ACC112 (cell line): ENCODE data around the gene CALN1.

ENCODE experiments used
- H2AFZ ChIP-seq: fragments of 200-600 bp; sonication (generic); one replicate; pipeline ENCODE4 v1.6.0; 2017; ENCODE audit warnings: antibody characterized with exemption, low read length; ENCODE audit not compliant: unreplicated experiment
- H3K27ac ChIP-seq: fragments of 200-600 bp; sonication (generic); 2 replicates; pipeline ENCODE4 v1.5.1; 2014; ENCODE audit warnings: low read depth, mild to moderate bottlenecking, antibody characterized with exemption, low read length, moderate library complexity
- H3K27me3 ChIP-seq: fragments of 200-600 bp; sonication (generic); 2 replicates; pipeline ENCODE4 v1.6.1; 2014; ENCODE audit warnings: mild to moderate bottlenecking, antibody characterized with exemption, low read length, moderate library complexity, mixed read lengths; ENCODE audit not compliant: insufficient read depth
- H3K36me3 ChIP-seq: fragments of 200-600 bp; sonication (generic); 2 replicates; pipeline ENCODE4 v1.6.1; 2016; ENCODE audit warnings: mild to moderate bottlenecking, antibody characterized with exemption, low read length, moderate library complexity, mixed read lengths; ENCODE audit not compliant: insufficient read depth
- H3K4me1 ChIP-seq: fragments of 200-600 bp; sonication (generic); one replicate; pipeline ENCODE4 v1.6.1; 2016; ENCODE audit warnings: low read length, mixed read lengths; ENCODE audit not compliant: insufficient read depth, unreplicated experiment, control insufficient read depth
- H3K4me3 ChIP-seq: fragments of 200-600 bp; sonication (generic); 2 replicates; pipeline ENCODE4 v1.5.1; 2014; ENCODE audit warnings: mild to moderate bottlenecking, low read depth, low read length
- H3K79me2 ChIP-seq: fragments of 200-600 bp; sonication (generic); one replicate; pipeline ENCODE4 v1.6.0; 2016; ENCODE audit warnings: low read length; ENCODE audit not compliant: control insufficient read depth, unreplicated experiment, insufficient read depth

CALN1 gene

DNA sequence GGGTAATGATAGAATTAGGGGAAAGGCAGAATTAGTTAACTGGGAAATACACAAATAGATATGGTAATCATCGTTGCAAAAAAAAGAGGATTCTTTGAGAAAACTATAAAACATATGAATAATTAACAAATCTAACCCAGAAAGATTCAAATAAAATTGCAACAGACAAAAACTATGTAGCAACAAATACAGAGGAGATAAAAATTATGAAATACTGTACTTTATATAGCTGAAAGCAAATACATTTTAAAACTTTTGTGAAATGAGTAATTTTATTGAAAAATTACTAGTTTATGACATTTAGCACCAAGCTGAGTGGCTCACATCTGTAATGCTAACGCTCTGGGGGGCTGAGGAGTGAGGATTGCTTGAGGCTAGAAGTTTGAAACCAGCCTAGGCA, 356.7 kb downstream of the CALN1 start:
- Histone ChIP-seq H3K4me1 (no peaks in the 10 kb centered on the region), H3K27me3 (no peaks in the 10 kb centered on the region), H3K79me2 (no peaks in the 10 kb centered on the region), H3K27ac (no peak overlapping the region), H3K4me3 (no peak overlapping the region), H2AFZ (no peak overlapping the region), H3K36me3 (no peaks in the 10 kb centered on the region)

DNA sequence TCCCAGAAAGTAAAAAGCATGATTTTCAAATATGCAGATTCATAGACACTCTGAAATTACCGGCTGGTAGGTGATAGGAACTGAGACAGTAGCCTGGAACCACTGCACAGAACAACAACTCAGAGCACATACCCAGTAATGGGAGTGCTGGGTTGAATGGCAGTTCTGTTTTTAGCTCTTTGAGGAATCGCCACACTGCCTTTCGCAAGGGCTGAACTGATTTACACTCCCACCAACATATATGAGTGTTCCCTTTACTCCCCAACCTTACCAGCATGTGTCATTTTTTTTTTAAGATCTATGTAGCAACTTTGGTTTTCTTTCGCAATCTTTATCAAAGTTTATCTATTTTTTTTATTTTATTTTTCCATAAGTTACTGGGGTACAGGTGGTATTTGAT, 358.8 kb downstream of the CALN1 start:
- Histone ChIP-seq H3K4me3 (no peak overlapping the region), H3K27me3 (no peaks in the 10 kb centered on the region)

DNA sequence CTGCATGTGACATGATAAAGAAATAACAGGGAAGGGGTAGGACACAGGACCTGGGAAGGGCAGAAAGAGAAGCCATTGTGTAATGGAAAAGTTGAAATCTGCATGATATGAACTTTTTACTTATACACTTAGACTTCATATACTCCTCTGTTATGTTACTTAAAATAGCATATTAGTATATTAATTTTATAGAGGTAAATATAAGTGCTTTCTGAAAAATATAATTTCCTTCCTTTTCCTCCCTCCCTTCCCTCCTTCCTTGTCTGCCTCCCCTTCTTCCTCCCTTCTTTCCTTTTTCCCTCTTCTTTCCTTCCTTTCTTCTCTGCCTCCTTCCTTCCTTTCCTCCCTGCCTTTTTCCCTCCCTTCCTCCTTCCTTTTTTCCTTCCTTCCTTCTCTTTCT, 363.7 kb downstream of the CALN1 start:
- Histone ChIP-seq H2AFZ (no peak overlapping the region), H3K4me1 (no peaks in the 10 kb centered on the region), H3K27me3 (no peaks in the 10 kb centered on the region), H3K36me3 (no peaks in the 10 kb centered on the region), H3K79me2 (no peaks in the 10 kb centered on the region), H3K27ac (no peak overlapping the region), H3K4me3 (no peak overlapping the region)

More for the DNA sequence above, 358.8 kb downstream of the CALN1 start:
- Histone ChIP-seq H3K4me1 (no peaks in the 10 kb centered on the region), H3K36me3 (no peaks in the 10 kb centered on the region), H2AFZ (no peak overlapping the region), H3K79me2 (no peaks in the 10 kb centered on the region), H3K27ac (no peak overlapping the region)

DNA sequence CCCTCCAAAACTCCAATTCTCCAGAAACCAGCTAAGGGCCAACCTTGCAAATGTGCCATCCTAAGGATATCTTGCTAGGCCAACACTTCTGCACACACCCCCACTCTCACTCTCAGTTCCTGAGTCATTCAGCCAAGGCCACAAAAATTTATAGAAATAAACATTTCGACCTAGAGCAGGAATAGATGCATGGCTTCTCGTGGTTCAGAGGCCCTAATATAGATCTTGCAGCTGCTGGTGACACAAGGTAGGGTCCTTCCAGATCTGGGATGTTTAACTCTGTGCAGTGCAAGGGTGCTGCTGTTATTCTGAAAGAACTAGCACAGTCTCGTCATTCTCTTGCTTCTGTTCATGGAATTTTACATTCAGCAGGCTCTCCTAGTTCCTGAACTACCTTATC, 369.3 kb downstream of the CALN1 start:
- no peak overlapping the region for H3K27ac ChIP-seq

DNA sequence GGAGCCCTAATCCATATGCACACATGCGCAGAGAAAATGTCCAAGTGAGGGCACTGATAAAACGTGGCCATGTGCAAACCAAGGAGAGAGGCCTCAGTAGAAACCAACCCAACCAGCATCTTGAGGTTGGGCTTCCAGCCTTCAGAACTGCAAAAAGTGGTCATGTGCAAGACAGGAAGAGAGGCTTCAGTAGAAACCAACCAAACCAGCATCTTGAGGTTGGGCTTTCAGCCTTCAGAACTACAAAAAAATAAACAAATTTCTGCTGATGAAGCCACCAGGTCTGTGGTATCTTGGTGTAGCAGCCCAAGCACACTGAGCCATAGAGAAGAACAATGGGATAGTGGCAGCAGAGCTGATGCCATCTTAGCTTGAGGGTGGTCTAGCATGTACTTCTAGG, 371.5 kb downstream of the CALN1 start:
- Histone ChIP-seq H3K36me3 (no peaks in the 10 kb centered on the region), H3K4me3 (no peak overlapping the region), H3K4me1 (no peaks in the 10 kb centered on the region), H3K27ac (no peak overlapping the region), H3K79me2 (no peaks in the 10 kb centered on the region), H2AFZ (no peak overlapping the region), H3K27me3 (no peaks in the 10 kb centered on the region)

More for the DNA sequence above, 369.3 kb downstream of the CALN1 start:
- Histone ChIP-seq H3K4me3 (no peak overlapping the region), H2AFZ (no peak overlapping the region), H3K27me3 (no peaks in the 10 kb centered on the region), H3K79me2 (no peaks in the 10 kb centered on the region), H3K36me3 (no peaks in the 10 kb centered on the region), H3K4me1 (no peaks in the 10 kb centered on the region)

DNA sequence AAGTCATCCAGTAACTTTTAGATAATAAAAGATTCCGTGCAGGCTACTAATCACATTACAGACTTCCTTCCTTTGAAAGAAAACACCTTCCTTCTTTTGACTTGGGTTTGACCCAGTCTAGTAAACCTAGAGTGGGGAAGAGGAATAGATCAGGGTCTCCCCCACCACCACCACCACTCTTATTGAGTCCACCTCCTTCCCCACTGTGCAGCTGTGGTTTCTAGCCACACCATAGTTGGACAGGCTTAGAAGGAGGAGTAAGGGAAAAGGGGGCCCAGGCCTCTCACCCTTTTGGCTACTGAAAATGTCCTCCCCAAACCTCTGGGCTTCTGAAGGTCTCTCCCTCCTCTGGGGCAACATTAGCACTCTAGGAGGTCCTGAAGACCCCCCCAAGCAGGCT, 372.7 kb downstream of the CALN1 start:
- Histone ChIP-seq H3K79me2 (no peaks in the 10 kb centered on the region), H3K36me3 (no peaks in the 10 kb centered on the region), H3K27me3 (no peaks in the 10 kb centered on the region), H3K27ac (no peak overlapping the region), H3K4me1 (no peaks in the 10 kb centered on the region), H2AFZ (no peak overlapping the region), H3K4me3 (no peak overlapping the region)

DNA sequence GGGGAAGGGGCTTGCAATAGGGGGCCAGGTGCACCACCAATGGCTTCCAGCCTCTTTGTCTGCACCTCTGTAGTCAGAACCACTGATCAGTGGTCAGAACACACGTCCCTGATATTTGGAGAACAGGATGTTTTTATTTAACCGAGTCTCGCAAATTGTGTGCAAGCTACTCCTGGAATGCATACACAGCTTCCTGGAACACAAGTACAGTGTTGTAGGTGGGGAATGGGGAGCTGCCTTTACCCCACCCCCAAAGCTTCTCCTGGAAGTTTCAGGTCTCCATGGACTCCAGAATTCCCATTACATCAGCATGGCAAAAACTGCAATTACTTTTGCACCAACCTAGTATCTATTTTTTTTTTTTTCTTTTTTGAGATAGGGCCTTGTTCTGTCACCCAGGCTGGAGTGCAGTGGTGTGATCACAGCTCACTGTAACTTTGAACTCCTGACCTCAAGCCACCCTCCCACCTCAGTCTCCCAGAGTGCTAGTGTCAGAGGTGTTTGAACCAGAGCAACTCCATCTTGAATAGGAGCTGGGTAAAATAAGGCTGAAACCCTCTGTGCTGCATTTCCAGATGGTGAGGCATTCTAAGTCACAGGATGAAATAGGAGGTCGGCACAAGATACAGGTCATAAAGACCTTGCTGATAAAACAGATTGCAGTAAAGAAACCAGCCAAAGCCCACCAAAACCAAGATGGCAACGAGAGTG, 374.0 kb downstream of the CALN1 start:
- Histone ChIP-seq H2AFZ (no peak overlapping the region), H3K4me1 (no peaks in the 10 kb centered on the region), H3K4me3 (no peak overlapping the region), H3K36me3 (no peaks in the 10 kb centered on the region), H3K27me3 (no peaks in the 10 kb centered on the region), H3K27ac (no peak overlapping the region), H3K79me2 (no peaks in the 10 kb centered on the region)

DNA sequence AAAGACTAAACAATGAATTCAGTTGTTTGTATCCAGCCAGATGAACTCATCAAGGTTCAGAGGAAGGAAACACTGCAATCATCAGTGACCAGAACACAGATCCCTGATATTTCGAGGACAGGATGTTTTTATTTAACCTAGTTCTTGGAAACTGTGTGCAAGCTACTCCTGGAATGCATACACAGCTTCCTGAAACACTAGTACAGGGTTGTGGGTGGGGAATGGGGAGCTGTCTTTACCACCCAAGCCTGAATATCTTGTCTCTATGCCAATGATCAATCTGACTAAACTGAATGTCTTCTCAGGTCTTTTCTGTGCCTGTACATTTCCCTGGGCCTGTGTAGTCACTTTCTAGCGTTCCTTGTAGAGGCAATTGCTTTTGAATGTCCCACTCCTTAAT, 374.6 kb downstream of the CALN1 start:
- no peaks in the 10 kb centered on the region for H3K4me1 ChIP-seq
- H3K4me3 ChIP-seq = no peak overlapping the region
- no peak overlapping the region for H3K27ac ChIP-seq
- no peak overlapping the region for H2AFZ ChIP-seq
- H3K79me2 ChIP-seq = no peaks in the 10 kb centered on the region
- no peaks in the 10 kb centered on the region for H3K36me3 ChIP-seq
- no peaks in the 10 kb centered on the region for H3K27me3 ChIP-seq

DNA sequence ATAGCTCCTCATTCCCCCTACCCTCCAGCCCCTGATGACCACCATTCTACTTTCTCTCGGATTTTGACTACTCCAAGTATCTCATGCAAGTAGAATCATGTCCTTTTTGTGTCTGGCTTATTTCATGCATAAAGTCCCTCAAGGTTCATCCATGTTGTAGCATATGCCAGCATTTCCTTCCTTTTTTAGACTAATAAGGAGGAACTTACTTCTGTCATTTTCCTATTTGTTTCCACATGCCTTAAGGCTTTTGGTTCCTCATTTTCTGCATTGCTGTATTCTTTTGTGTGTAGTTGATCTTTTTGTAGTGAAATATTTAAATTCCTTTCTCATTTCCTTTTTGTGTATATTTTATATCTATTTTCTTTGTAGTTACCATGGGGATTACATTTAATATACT, 376.9 kb downstream of the CALN1 start:
- no peaks in the 10 kb centered on the region for H3K27me3 ChIP-seq

DNA sequence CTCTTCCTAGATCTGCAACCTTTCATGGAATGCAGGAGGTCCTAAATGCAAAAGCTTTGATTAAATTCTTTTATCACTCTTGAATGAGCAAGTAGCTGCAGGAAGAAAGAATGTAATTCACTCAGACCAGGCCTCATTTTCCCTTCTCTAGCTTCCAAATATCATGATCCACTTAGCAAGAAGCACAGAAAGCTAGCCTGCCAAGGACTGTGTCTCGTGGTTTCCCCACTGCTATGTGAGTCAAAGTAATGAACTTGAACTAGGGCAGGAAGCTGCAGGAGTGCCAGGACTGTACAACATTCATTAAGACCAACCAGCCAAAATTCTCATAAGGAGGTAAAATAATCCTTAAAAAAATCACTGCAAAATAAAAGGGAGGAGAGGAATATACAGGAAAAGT, 379.2 kb downstream of the CALN1 start:
- Histone ChIP-seq H2AFZ (no peak overlapping the region), H3K4me1 (no peaks in the 10 kb centered on the region), H3K36me3 (no peaks in the 10 kb centered on the region), H3K4me3 (no peak overlapping the region), H3K79me2 (no peaks in the 10 kb centered on the region), H3K27ac (no peak overlapping the region), H3K27me3 (no peaks in the 10 kb centered on the region)

More for the DNA sequence above, 376.9 kb downstream of the CALN1 start:
- Histone ChIP-seq H3K27ac (no peak overlapping the region), H3K4me1 (no peaks in the 10 kb centered on the region), H3K4me3 (no peak overlapping the region), H3K36me3 (no peaks in the 10 kb centered on the region), H2AFZ (no peak overlapping the region), H3K79me2 (no peaks in the 10 kb centered on the region)

DNA sequence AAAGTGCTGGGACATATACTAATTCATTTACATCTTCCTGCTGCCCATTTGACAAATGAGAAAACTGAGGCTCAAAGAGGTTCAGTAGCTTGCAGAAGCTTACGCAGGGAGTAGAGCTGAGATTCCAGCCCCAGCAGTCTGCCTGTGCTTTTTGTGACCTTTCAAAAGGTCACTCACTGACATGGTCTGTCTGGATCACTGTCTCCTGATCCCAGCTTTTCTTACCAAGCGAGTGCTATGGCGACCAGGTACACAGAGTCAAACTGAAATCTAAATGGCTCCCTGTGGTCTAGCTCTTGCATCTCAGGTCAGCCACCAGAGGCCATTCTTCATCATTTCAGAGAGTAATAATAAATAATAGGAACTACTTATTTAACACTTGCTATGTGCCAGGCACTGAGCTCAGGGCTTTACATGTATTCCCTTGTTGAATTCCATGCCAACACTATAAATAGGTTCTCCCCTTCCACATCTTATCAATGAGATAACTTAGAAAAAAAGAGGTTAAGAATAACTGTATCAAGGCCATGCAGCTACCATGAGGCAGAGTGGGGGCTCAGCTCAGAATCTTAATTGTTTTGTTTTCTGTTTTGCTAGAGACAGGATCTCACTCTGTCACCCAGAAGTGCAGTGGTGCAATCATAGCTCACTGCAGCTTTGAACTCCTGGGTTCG, 381.0 kb downstream of the CALN1 start:
- Histone ChIP-seq H3K4me1 (no peaks in the 10 kb centered on the region), H3K4me3 (no peak overlapping the region), H3K36me3 (no peaks in the 10 kb centered on the region), H3K27ac (no peak overlapping the region), H2AFZ (no peak overlapping the region), H3K27me3 (no peaks in the 10 kb centered on the region), H3K79me2 (no peaks in the 10 kb centered on the region)
